GM23338 (cell line): ENCODE measurements around the gene STX8. TPM values are rescaled to one million over a fixed set of nuclear protein-coding genes. Genes with fewer than 3 reads are reported as not detected.

Experiments used
- ATAC-seq: fragments of 200-7000 bp; cut with Tn5 transposase; 3 replicates; pipeline ENCODE4 v1.9.1; 2020
- DNase-seq: peaks from one replicate; pipeline ENCODE4 v3.0.0-alpha.2; 2015; ENCODE audit warnings: low spot score
- H2AFZ ChIP-seq: fragments of 200-600 bp; sonication (generic); 2 replicates; pipeline ENCODE4 v1.8.0; 2016; ENCODE audit warnings: antibody characterized with exemption, mild to moderate bottlenecking, moderate library complexity
- H3F3A ChIP-seq: fragments of 200-600 bp; sonication (generic); replicated peaks from 2 replicates; pipeline ENCODE4 v1.8.0; 2017; ENCODE audit warnings: antibody characterized with exemption, mixed run types, low read depth
- H3K27ac ChIP-seq: fragments of 200-600 bp; sonication (generic); 2 replicates; pipeline ENCODE4 v1.6.1; 2016; ENCODE audit warnings: low read depth
- H3K27me3 ChIP-seq: fragments of 200-600 bp; sonication (generic); 2 replicates; pipeline ENCODE4 v1.8.0; 2016; ENCODE audit warnings: mild to moderate bottlenecking, mixed run types, moderate library complexity; ENCODE audit not compliant: insufficient read depth
- H3K36me3 ChIP-seq: fragments of 200-600 bp; sonication (generic); 2 replicates; pipeline ENCODE4 v1.8.0; 2016; ENCODE audit warnings: mild to moderate bottlenecking; ENCODE audit not compliant: insufficient read depth
- H3K4me1 ChIP-seq: fragments of 200-600 bp; sonication (generic); 2 replicates; pipeline ENCODE4 v1.8.0; 2016; ENCODE audit warnings: mild to moderate bottlenecking, moderate library complexity; ENCODE audit not compliant: insufficient read depth
- H3K4me2 ChIP-seq: fragments of 200-600 bp; sonication (generic); 2 replicates; pipeline ENCODE4 v1.7.1; 2017; ENCODE audit warnings: mixed run types
- H3K4me3 ChIP-seq: fragments of 200-600 bp; sonication (generic); 2 replicates; pipeline ENCODE4 v1.6.1; 2016; ENCODE audit warnings: mixed run types
- H3K79me2 ChIP-seq: fragments of 200-600 bp; sonication (generic); replicated peaks from 2 replicates; pipeline ENCODE4 v1.8.0; 2017; ENCODE audit warnings: mild to moderate bottlenecking; ENCODE audit not compliant: insufficient read depth
- H3K9me2 ChIP-seq: fragments of 200-600 bp; sonication (generic); 2 replicates; pipeline ENCODE4 v1.8.0; 2017; ENCODE audit not compliant: insufficient read depth
- H4K20me1 ChIP-seq: fragments of 200-600 bp; sonication (generic); replicated peaks from 2 replicates; pipeline ENCODE4 v1.8.0; 2017; ENCODE audit warnings: mild to moderate bottlenecking; ENCODE audit not compliant: insufficient read depth
- H3K27ac Mint-ChIP-seq: 2 replicates; pipeline ENCODE4 v1.8.0; 2020; ENCODE audit warnings: inconsistent platforms, mild to moderate bottlenecking, moderate library complexity, mixed read lengths
- H3K27me3 Mint-ChIP-seq: 3 replicates; pipeline ENCODE4 v1.8.0; 2022; ENCODE audit warnings: low read depth, mild to moderate bottlenecking, moderate library complexity, mixed read lengths, inconsistent platforms; ENCODE audit not compliant: insufficient read depth, poor library complexity
- H3K36me3 Mint-ChIP-seq: 3 replicates; pipeline ENCODE4 v1.8.0; 2021; ENCODE audit warnings: low read depth, mild to moderate bottlenecking, inconsistent platforms, moderate library complexity, mixed read lengths
- H3K4me1 Mint-ChIP-seq: 3 replicates; pipeline ENCODE4 v1.8.0; 2020; ENCODE audit warnings: mild to moderate bottlenecking, inconsistent platforms, mixed read lengths
- H3K4me3 Mint-ChIP-seq: 3 replicates; pipeline ENCODE4 v1.8.0; 2021; ENCODE audit warnings: moderate library complexity, mild to moderate bottlenecking, inconsistent platforms, mixed read lengths
- H3K9me3 Mint-ChIP-seq: 3 replicates; pipeline ENCODE4 v1.8.0; 2020; ENCODE audit warnings: moderate library complexity, mild to moderate bottlenecking, inconsistent platforms, mixed read lengths
- EZH2 ChIP-seq: fragments of 200-600 bp; sonication (generic); IDR thresholded peaks from one replicate; pipeline ENCODE4 v1.8.0; 2017; ENCODE audit warnings: antibody characterized with exemption, mild to moderate bottlenecking, low read depth; ENCODE audit not compliant: unreplicated experiment
- EZH2phosphoT487 ChIP-seq: fragments of 200-600 bp; sonication (generic); IDR thresholded peaks from one replicate; pipeline ENCODE4 v1.8.1; 2018; ENCODE audit warnings: antibody characterized with exemption; ENCODE audit not compliant: unreplicated experiment
- JUNB ChIP-seq: IDR thresholded peaks from one replicate; pipeline ENCODE4 v1.6.1; 2016; ENCODE audit warnings: antibody characterized with exemption; ENCODE audit not compliant: unreplicated experiment
- NANOG ChIP-seq: IDR thresholded peaks from 2 replicates; pipeline ENCODE4 v1.6.1; 2016; ENCODE audit warnings: antibody characterized with exemption, borderline replicate concordance
- POLR2AphosphoS5 ChIP-seq: IDR thresholded peaks from 2 replicates; pipeline ENCODE4 v1.6.1; 2016; ENCODE audit warnings: antibody characterized with exemption, low read depth
- STAT1 ChIP-seq: IDR thresholded peaks from one replicate; pipeline ENCODE4 v1.6.1; 2016; ENCODE audit warnings: antibody characterized with exemption; ENCODE audit not compliant: unreplicated experiment
- ZNF114 ChIP-seq: fragments of 250-450 bp; sonication (Bioruptor Pico); IDR thresholded peaks from 2 replicates; pipeline ENCODE4 v1.5.0; 2020; ENCODE audit warnings: mild to moderate bottlenecking, moderate library complexity
- ZNF331 ChIP-seq: fragments of 250-450 bp; sonication (Bioruptor Pico); IDR thresholded peaks from 2 replicates; pipeline ENCODE4 v1.5.0; 2020; ENCODE audit warnings: low read depth, mild to moderate bottlenecking, moderate library complexity
- polyA plus RNA-seq: library from polyadenylated mRNA; unstranded; fragments of >200 nt; fragmentation: Nextera tagmentation; extraction: Ambion mirVana; gene quantifications from 2 replicates; pipeline ENCODE4 v1.2.1, GENCODE V29; 2016
- total RNA-seq: library from RNA; depleted of rRNA; stranded (reverse); fragments of >200 nt; shearing (Covaris generic); gene quantifications from 2 replicates; pipeline ENCODE4 v1.2.3, GENCODE V29; 2014
- TF ChIP-seq, protein P1 (sequence below): IDR thresholded peaks from one replicate; pipeline ENCODE4 v1.6.1; 2018; ENCODE audit warnings: antibody characterized with exemption; ENCODE audit not compliant: unreplicated experiment
- TF ChIP-seq, protein P2 (sequence below), 2 experiments: fragments of 200-600 bp in 1 of 2; sonication (generic) in 1 of 2; conservative IDR thresholded peaks; 2 replicates each; pipeline versions ENCODE4 v1.5.1 to v1.6.1; 2016 to 2017; ENCODE audit warnings: antibody characterized with exemption in 2 of 2, low read depth in 2 of 2, mild to moderate bottlenecking in 2 of 2, moderate library complexity in 1 of 2

Gene STX8
- total and polyA plus RNA-seq, 2 experiments from 2014 or later = 59.4 to 82.3 TPM

DNA sequence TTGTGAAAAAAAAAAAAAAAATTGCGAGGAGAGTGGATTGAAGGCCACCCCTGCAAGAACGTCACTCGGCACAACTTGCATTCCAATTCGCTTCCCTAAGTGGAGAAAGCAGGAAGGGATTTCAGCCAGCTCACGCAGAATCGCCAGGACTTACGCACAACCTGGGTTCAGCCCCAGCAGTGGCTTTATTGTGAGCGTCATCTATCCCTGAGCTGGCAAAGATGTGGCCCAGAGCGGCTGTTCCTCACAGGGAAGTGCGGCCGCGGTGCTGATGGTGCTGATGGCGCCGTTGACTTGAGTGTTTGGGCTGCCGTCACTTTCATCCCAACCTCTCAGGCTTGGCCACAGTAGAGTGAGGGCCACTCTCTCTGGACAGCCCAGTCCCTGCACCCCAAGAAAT is 356.7 kb downstream of the STX8 start:
- TF ChIP-seq, protein P1, sequence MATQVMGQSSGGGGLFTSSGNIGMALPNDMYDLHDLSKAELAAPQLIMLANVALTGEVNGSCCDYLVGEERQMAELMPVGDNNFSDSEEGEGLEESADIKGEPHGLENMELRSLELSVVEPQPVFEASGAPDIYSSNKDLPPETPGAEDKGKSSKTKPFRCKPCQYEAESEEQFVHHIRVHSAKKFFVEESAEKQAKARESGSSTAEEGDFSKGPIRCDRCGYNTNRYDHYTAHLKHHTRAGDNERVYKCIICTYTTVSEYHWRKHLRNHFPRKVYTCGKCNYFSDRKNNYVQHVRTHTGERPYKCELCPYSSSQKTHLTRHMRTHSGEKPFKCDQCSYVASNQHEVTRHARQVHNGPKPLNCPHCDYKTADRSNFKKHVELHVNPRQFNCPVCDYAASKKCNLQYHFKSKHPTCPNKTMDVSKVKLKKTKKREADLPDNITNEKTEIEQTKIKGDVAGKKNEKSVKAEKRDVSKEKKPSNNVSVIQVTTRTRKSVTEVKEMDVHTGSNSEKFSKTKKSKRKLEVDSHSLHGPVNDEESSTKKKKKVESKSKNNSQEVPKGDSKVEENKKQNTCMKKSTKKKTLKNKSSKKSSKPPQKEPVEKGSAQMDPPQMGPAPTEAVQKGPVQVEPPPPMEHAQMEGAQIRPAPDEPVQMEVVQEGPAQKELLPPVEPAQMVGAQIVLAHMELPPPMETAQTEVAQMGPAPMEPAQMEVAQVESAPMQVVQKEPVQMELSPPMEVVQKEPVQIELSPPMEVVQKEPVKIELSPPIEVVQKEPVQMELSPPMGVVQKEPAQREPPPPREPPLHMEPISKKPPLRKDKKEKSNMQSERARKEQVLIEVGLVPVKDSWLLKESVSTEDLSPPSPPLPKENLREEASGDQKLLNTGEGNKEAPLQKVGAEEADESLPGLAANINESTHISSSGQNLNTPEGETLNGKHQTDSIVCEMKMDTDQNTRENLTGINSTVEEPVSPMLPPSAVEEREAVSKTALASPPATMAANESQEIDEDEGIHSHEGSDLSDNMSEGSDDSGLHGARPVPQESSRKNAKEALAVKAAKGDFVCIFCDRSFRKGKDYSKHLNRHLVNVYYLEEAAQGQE = no peak
- TF ChIP-seq JUNB = no peak
- TF ChIP-seq ZNF331 (CRISPR knock-in tag) = no peak
- TF ChIP-seq NANOG = no peak
- TF ChIP-seq, protein P2, sequence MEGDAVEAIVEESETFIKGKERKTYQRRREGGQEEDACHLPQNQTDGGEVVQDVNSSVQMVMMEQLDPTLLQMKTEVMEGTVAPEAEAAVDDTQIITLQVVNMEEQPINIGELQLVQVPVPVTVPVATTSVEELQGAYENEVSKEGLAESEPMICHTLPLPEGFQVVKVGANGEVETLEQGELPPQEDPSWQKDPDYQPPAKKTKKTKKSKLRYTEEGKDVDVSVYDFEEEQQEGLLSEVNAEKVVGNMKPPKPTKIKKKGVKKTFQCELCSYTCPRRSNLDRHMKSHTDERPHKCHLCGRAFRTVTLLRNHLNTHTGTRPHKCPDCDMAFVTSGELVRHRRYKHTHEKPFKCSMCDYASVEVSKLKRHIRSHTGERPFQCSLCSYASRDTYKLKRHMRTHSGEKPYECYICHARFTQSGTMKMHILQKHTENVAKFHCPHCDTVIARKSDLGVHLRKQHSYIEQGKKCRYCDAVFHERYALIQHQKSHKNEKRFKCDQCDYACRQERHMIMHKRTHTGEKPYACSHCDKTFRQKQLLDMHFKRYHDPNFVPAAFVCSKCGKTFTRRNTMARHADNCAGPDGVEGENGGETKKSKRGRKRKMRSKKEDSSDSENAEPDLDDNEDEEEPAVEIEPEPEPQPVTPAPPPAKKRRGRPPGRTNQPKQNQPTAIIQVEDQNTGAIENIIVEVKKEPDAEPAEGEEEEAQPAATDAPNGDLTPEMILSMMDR (conservative IDR thresholded peaks at IDR 0.05; ENCODE audit: low read depth in 2 of 2) = no peak
- no peak for TF ChIP-seq STAT1
- no peak for TF ChIP-seq ZNF114 (CRISPR knock-in tag)
- no peak for TF ChIP-seq EZH2phosphoT487
- no peak for TF ChIP-seq EZH2
- Histone ChIP-seq H3F3A (no peaks in the 10 kb centered on the region), H4K20me1 (no peaks in the 10 kb centered on the region), H2AFZ (no peak overlapping the region), H3K36me3 (0 out of 2 replicates have a peak, but pooled peaks cover 6% of the 10 kb centered on the region), H3K9me2 (no peaks in the 10 kb centered on the region), H3K4me3 (no peak overlapping the region), H3K4me2 (no peak overlapping the region), H3K27ac (no peak overlapping the region), H3K27me3 (no peaks in the 10 kb centered on the region), H3K79me2 (no peaks in the 10 kb centered on the region), H3K4me1 (no peaks in the 10 kb centered on the region; the same call in 1 of the 2 replicates)
- Mint-ChIP-seq H3K36me3 (peaks cover 8% of the 10 kb centered on the region), H3K27ac (no peak overlapping the region), H3K9me3 (peaks cover 18% of the 10 kb centered on the region; the same call in 2 of the 3 replicates), H3K27me3 (peaks cover 11% of the 10 kb centered on the region), H3K4me1 (peaks cover 19% of the 10 kb centered on the region), H3K4me3 (no peak overlapping the region)
- DNase-seq (no peak), ATAC-seq (no peak)

DNA sequence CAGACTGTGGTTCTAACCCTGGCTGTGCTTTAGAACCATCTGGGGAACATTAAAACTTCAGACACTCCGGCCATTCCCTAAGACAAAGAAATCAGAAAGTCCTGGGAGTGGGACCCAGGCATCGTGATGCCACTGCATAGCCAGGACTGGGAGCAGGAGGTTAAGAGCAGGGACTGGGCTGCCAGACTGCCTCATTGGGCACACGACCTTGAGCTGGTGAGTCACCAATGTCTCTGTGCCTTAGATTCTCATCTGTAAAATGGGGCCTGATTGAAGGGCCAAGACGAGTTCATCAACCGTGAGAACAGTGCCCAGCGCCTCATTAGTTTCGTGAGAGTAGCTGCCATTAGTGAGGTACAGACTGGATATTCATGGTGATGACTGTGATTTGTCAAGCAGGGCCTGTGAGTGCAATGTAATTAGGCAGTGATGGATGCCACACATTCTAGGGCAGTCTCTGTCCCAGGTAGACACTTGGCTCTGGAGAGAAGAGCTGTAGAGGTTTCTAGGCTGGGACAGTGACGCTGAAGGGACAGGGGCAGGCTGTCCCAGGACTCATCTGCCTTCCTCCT is 357.5 kb downstream of the STX8 start:
- H3K4me3 Mint-ChIP-seq = no peak overlapping the region
- H3K36me3 Mint-ChIP-seq = peaks cover 8% of the 10 kb centered on the region
- DNase-seq = no peak
- no peaks in the 10 kb centered on the region for H3K79me2 ChIP-seq
- H3K27ac Mint-ChIP-seq = no peak overlapping the region
- no peaks in the 10 kb centered on the region for H4K20me1 ChIP-seq
- H3K4me1 Mint-ChIP-seq = peaks cover 19% of the 10 kb centered on the region
- H3K4me1 ChIP-seq = no peaks in the 10 kb centered on the region; the same call in 1 of the 2 replicates
- no peak overlapping the region for H3K27ac ChIP-seq
- H3K4me3 ChIP-seq = no peak overlapping the region
- H2AFZ ChIP-seq = no peak overlapping the region
- no peaks in the 10 kb centered on the region for H3K27me3 ChIP-seq
- 0 out of 2 replicates have a peak, but pooled peaks cover 6% of the 10 kb centered on the region for H3K36me3 ChIP-seq
- H3K27me3 Mint-ChIP-seq = peaks cover 11% of the 10 kb centered on the region
- H3F3A ChIP-seq = no peaks in the 10 kb centered on the region
- no peaks in the 10 kb centered on the region for H3K9me2 ChIP-seq
- no peak overlapping the region for H3K4me2 ChIP-seq
- peaks cover 18% of the 10 kb centered on the region; the same call in 2 of the 3 replicates for H3K9me3 Mint-ChIP-seq
- ATAC-seq = no peak
- TF ChIP-seq ZNF331 (CRISPR knock-in tag) (no peak), ZNF114 (CRISPR knock-in tag) (no peak), EZH2phosphoT487 (no peak), POLR2AphosphoS5 (no peak)
- TF ChIP-seq, protein P2 (conservative IDR thresholded peaks at IDR 0.05; ENCODE audit: low read depth in 2 of 2) = no peak
- TF ChIP-seq, protein P1 = no peak
